HCT116 (cell line): ENCODE results near the gene CERS6. TPM values are rescaled to one million over a fixed set of nuclear protein-coding genes. Genes with fewer than 3 reads are reported as not detected.

Source experiments
- ATAC-seq: fragments of 200-7000 bp; cut with Tn5 transposase; 2 replicates; pipeline ENCODE4 v1.9.1; 2020; ENCODE audit warnings: mild to moderate bottlenecking, moderate library complexity
- BruUV-seq: library from RNA; stranded (reverse); fragments of 400-500 nt; replicated peaks from 2 replicates; lab custom pipeline; 2021; lab: Mats Ljungman, UMichigan
- CTCF ChIA-PET: fragments of 300-600 bp; sonication (Branson Sonifier 250); formaldehyde crosslinking; loops from one replicate; lab custom pipeline; 2021; ENCODE audit warnings: antibody characterized with exemption; lab: Charles Lee
- POLR2A ChIA-PET: fragments of 300-600, 350-600 bp; sonication (Branson Sonifier 250); formaldehyde crosslinking; loops from one replicate; lab custom pipeline; 2021; ENCODE audit warnings: antibody characterized with exemption; lab: Charles Lee
- RAD21 ChIA-PET, 2 experiments: fragments of 300-600 bp; sonication (Branson Sonifier 250); formaldehyde crosslinking; loops; one replicate each; lab custom pipeline; 2023; ENCODE audit warnings: low total read pairs in 2 of 2; ENCODE audit not compliant: uncharacterized antibody in 2 of 2, unreplicated experiment in 2 of 2, low non-redundant PET in 1 of 2; lab: Charles Lee
- DNase-seq: peaks from one replicate; pipeline ENCODE4 v3.0.0-alpha.2; 2010; ENCODE audit warnings: low read depth, low spot score
- H2AFZ ChIP-seq: fragments of 200-600 bp; shearing (Covaris generic), sonication (generic); 2 replicates; pipeline ENCODE4 v1.6.1; 2017; ENCODE audit warnings: low read depth, mixed run types, mixed read lengths, antibody characterized with exemption, low read length; ENCODE audit not compliant: poor library complexity, severe bottlenecking
- H3K27ac ChIP-seq: 2 replicates; pipeline ENCODE4 v1.5.1; 2012; ENCODE audit warnings: low read depth, low read length
- H3K27me3 ChIP-seq: fragments of 200-600 bp; sonication (generic); 2 replicates; pipeline ENCODE4 v1.6.1; 2016; ENCODE audit warnings: mixed run types, low read length, mixed read lengths; ENCODE audit not compliant: insufficient read depth
- H3K36me3 ChIP-seq, 2 experiments: fragments of 200-500 bp in 1 of 2; fragments of 200-600 bp in 1 of 2; sonication (Bioruptor generic) in 1 of 2; sonication (generic) in 1 of 2; 2 replicates each; pipeline versions ENCODE4 v1.5.1 to v1.6.1; 2014 to 2016; ENCODE audit warnings: low read length in 2 of 2, inconsistent platforms in 1 of 2, mixed read lengths in 1 of 2, mixed run types in 1 of 2; ENCODE audit not compliant: insufficient read depth in 2 of 2, control insufficient read depth in 1 of 2
- H3K4me1 ChIP-seq, 2 experiments: fragments of 200-600 bp in 1 of 2; sonication (generic) in 1 of 2; 2 replicates each; pipeline versions ENCODE4 v1.5.1 to v1.6.1; 2012 to 2017; ENCODE audit warnings: low read length in 2 of 2, inconsistent platforms in 1 of 2, mild to moderate bottlenecking in 1 of 2, mixed read lengths in 1 of 2, mixed run types in 1 of 2, moderate library complexity in 1 of 2; ENCODE audit not compliant: insufficient read depth in 2 of 2, control insufficient read depth in 1 of 2
- H3K4me2 ChIP-seq: fragments of 200-600 bp; sonication (generic); 2 replicates; pipeline ENCODE4 v1.6.1; 2017; ENCODE audit warnings: mixed run types, low read length, mixed read lengths
- H3K4me3 ChIP-seq, 2 experiments: fragments of 200-600 bp in 1 of 2; sonication (generic) in 1 of 2; replicated peaks in 1 of 2; 2 replicates each; pipeline ENCODE4 v1.5.1; 2011 to 2016; ENCODE audit warnings: low read length in 2 of 2, control low read depth in 1 of 2, low read depth in 1 of 2, mild to moderate bottlenecking in 1 of 2, mixed read lengths in 1 of 2, mixed run types in 1 of 2
- H3K79me2 ChIP-seq: fragments of 200-600 bp; sonication (generic); 2 replicates; pipeline ENCODE4 v1.6.1; 2017; ENCODE audit warnings: mild to moderate bottlenecking, mixed run types, low read length, moderate library complexity, mixed read lengths; ENCODE audit not compliant: insufficient read depth
- H3K9ac ChIP-seq: fragments of 200-600 bp; sonication (generic); 2 replicates; pipeline ENCODE4 v1.6.1; 2016; ENCODE audit warnings: low read length, mixed read lengths
- H3K9me2 ChIP-seq: fragments of 200-600 bp; sonication (generic), shearing (Covaris generic); 2 replicates; pipeline ENCODE4 v1.6.1; 2017; ENCODE audit warnings: mixed run types, mild to moderate bottlenecking, moderate library complexity; ENCODE audit not compliant: insufficient read depth
- H3K9me3 ChIP-seq, 2 experiments: fragments of 200-500 bp in 1 of 2; fragments of 200-600 bp in 1 of 2; sonication (Bioruptor generic) in 1 of 2; sonication (generic) in 1 of 2; 2 replicates each; pipeline ENCODE4 v1.6.1; 2014 to 2017; ENCODE audit warnings: low read length in 2 of 2, mixed read lengths in 2 of 2, inconsistent platforms in 1 of 2, low read depth in 1 of 2, mild to moderate bottlenecking in 1 of 2, mixed run types in 1 of 2, moderate library complexity in 1 of 2; ENCODE audit not compliant: control insufficient read depth in 1 of 2, insufficient read depth in 1 of 2
- H4K20me1 ChIP-seq: fragments of 200-600 bp; sonication (generic), shearing (Covaris generic); 2 replicates; pipeline ENCODE4 v1.6.1; 2017; ENCODE audit warnings: mixed run types, mild to moderate bottlenecking, moderate library complexity; ENCODE audit not compliant: insufficient read depth
- CBX3 ChIP-seq: IDR thresholded peaks from 2 replicates; pipeline ENCODE4 v1.6.1; 2012; ENCODE audit warnings: low read depth
- EGR1 ChIP-seq: IDR thresholded peaks from 2 replicates; pipeline ENCODE4 v1.6.1; 2012; ENCODE audit warnings: low read depth
- ELF1 ChIP-seq: IDR thresholded peaks from 2 replicates; pipeline ENCODE4 v1.6.1; 2012; ENCODE audit warnings: low read depth, borderline replicate concordance
- EZH2 ChIP-seq: fragments of 200-600 bp; sonication (generic); IDR thresholded peaks from 2 replicates; pipeline ENCODE4 v1.6.1; 2017; ENCODE audit warnings: antibody characterized with exemption, mixed run types
- FOSL1 ChIP-seq: IDR thresholded peaks from 2 replicates; pipeline ENCODE4 v1.6.1; 2012; ENCODE audit warnings: low read depth
- POLR2A ChIP-seq: IDR thresholded peaks from 2 replicates; pipeline ENCODE4 v1.7.0; 2011; ENCODE audit warnings: borderline replicate concordance; ENCODE audit not compliant: insufficient read depth, insufficient read length; ENCODE audit errors: extremely low read depth
- POLR2AphosphoS5 ChIP-seq: IDR thresholded peaks from 2 replicates; pipeline ENCODE4 v1.6.1; 2011; ENCODE audit warnings: mild to moderate bottlenecking, low read depth, low read length, moderate library complexity
- RAD21 ChIP-seq: IDR thresholded peaks from 2 replicates; pipeline ENCODE4 v1.6.1; 2012; ENCODE audit warnings: low read depth, mild to moderate bottlenecking
- SIN3A ChIP-seq: IDR thresholded peaks from 2 replicates; pipeline ENCODE4 v1.6.1; 2012; ENCODE audit warnings: low read depth
- SP1 ChIP-seq: IDR thresholded peaks from 2 replicates; pipeline ENCODE4 v1.6.1; 2012; ENCODE audit warnings: low read depth
- SRF ChIP-seq: IDR thresholded peaks from 2 replicates; pipeline ENCODE4 v1.6.1; 2012; ENCODE audit warnings: low read depth
- TCF7L2 ChIP-seq: IDR thresholded peaks from 2 replicates; pipeline ENCODE4 v1.7.0; 2011; ENCODE audit warnings: borderline replicate concordance, inconsistent platforms; ENCODE audit not compliant: insufficient read depth, insufficient read length; ENCODE audit errors: extremely low read depth
- YY1 ChIP-seq: IDR thresholded peaks from 2 replicates; pipeline ENCODE4 v1.6.1; 2011; ENCODE audit warnings: low read length, low read depth, moderate library complexity, mild to moderate bottlenecking; ENCODE audit not compliant: insufficient replicate concordance; ENCODE audit errors: extremely low read depth
- ZFX ChIP-seq: fragments of 450-650 bp; IDR thresholded peaks from 2 replicates; pipeline ENCODE4 v1.6.1; 2017
- intact Hi-C: fragments of 100-400 bp; cut with micrococcal nuclease; formaldehyde crosslinking; loops from 2 replicates; pipeline ENCODE4 v1.10.0; 2022
- total RNA-seq: library from RNA; stranded (reverse); gene quantifications from one replicate; pipeline ENCODE4 v1.2.1, GENCODE V29; 2021; ENCODE audit not compliant: unreplicated experiment
- TF ChIP-seq, protein P1 (sequence below): IDR thresholded peaks from 2 replicates; pipeline ENCODE4 v1.6.1; 2011; ENCODE audit warnings: mild to moderate bottlenecking, low read length, moderate library complexity; ENCODE audit not compliant: insufficient replicate concordance; ENCODE audit errors: extremely low read depth
- TF ChIP-seq, protein P2 (sequence below), 3 experiments: fragments of 200-600 bp in 1 of 3; sonication (generic) in 1 of 3; IDR thresholded peaks in 2 of 3; conservative IDR thresholded peaks in 1 of 3; 2 replicates each; pipeline ENCODE4 v1.5.1; 2012 to 2017; ENCODE audit warnings: low read depth in 2 of 3, low read length in 2 of 3, antibody characterized with exemption in 1 of 3, borderline replicate concordance in 1 of 3, control low read depth in 1 of 3, mild to moderate bottlenecking in 1 of 3, mixed read lengths in 1 of 3, mixed run types in 1 of 3, moderate library complexity in 1 of 3; ENCODE audit not compliant: insufficient read depth in 1 of 3
- TF ChIP-seq, protein P3 (sequence below): IDR thresholded peaks from 2 replicates; pipeline ENCODE4 v1.6.1; 2012
- TF ChIP-seq, protein P4 (sequence below): IDR thresholded peaks from 2 replicates; pipeline ENCODE4 v1.6.1; 2012

CERS6 gene
- total RNA-seq, 1 experiment from 2014 or later, result 37.0 TPM

DNA sequence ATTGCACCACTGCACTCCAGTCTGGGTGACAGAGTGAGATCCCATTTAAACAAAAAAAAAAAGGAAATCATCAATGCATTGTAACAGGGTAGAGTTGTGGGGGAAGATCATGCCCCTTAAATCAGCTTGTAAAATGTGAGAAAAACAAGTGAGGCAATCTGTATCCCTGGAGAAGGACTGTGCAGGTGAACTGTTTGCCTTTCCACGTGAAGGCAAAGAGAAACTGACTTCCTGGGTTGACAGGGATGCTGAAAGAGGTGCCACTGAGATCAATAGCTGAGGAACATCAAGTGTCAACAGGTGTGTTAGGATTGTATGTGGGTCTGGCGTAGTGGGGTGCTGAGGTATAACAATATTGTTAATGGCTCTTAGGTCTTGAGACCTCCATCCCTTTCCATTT, 48.3 kb downstream of the CERS6 start:
- no peaks in the 10 kb centered on the region for H3K9me2 ChIP-seq
- RAD21 ChIA-PET, result no interaction called here
- no peak overlapping the region for H3K9ac ChIP-seq
- POLR2A ChIA-PET, result no interaction called here
- no peaks in the 10 kb centered on the region for H3K4me1 ChIP-seq
- no peak overlapping the region for H3K4me2 ChIP-seq
- TF ChIP-seq EZH2, result no peak
- no peak for TF ChIP-seq RAD21
- TF ChIP-seq, protein P1, sequence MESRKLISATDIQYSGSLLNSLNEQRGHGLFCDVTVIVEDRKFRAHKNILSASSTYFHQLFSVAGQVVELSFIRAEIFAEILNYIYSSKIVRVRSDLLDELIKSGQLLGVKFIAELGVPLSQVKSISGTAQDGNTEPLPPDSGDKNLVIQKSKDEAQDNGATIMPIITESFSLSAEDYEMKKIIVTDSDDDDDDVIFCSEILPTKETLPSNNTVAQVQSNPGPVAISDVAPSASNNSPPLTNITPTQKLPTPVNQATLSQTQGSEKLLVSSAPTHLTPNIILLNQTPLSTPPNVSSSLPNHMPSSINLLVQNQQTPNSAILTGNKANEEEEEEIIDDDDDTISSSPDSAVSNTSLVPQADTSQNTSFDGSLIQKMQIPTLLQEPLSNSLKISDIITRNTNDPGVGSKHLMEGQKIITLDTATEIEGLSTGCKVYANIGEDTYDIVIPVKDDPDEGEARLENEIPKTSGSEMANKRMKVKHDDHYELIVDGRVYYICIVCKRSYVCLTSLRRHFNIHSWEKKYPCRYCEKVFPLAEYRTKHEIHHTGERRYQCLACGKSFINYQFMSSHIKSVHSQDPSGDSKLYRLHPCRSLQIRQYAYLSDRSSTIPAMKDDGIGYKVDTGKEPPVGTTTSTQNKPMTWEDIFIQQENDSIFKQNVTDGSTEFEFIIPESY, result no peak
- TF ChIP-seq POLR2A, result no peak
- TF ChIP-seq ZFX, result no peak
- TF ChIP-seq CBX3, result no peak
- no peak for TF ChIP-seq TCF7L2
- TF ChIP-seq SRF, result no peak
- TF ChIP-seq, protein P2, sequence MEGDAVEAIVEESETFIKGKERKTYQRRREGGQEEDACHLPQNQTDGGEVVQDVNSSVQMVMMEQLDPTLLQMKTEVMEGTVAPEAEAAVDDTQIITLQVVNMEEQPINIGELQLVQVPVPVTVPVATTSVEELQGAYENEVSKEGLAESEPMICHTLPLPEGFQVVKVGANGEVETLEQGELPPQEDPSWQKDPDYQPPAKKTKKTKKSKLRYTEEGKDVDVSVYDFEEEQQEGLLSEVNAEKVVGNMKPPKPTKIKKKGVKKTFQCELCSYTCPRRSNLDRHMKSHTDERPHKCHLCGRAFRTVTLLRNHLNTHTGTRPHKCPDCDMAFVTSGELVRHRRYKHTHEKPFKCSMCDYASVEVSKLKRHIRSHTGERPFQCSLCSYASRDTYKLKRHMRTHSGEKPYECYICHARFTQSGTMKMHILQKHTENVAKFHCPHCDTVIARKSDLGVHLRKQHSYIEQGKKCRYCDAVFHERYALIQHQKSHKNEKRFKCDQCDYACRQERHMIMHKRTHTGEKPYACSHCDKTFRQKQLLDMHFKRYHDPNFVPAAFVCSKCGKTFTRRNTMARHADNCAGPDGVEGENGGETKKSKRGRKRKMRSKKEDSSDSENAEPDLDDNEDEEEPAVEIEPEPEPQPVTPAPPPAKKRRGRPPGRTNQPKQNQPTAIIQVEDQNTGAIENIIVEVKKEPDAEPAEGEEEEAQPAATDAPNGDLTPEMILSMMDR (IDR thresholded peaks at IDR 0.05 in 2 of 3, conservative IDR thresholded peaks at IDR 0.05 in 1 of 3; ENCODE audit: borderline replicate concordance in 1 of 3, insufficient read depth in 1 of 3, low read depth in 2 of 3, low read length in 2 of 3), result no peak
- no peak for TF ChIP-seq POLR2AphosphoS5
- TF ChIP-seq, protein P3, sequence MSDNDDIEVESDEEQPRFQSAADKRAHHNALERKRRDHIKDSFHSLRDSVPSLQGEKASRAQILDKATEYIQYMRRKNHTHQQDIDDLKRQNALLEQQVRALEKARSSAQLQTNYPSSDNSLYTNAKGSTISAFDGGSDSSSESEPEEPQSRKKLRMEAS, result no peak
- TF ChIP-seq FOSL1, result no peak
- TF ChIP-seq ELF1, result no peak
- no peak for TF ChIP-seq YY1
- no peak for TF ChIP-seq SIN3A
- TF ChIP-seq, protein P4, sequence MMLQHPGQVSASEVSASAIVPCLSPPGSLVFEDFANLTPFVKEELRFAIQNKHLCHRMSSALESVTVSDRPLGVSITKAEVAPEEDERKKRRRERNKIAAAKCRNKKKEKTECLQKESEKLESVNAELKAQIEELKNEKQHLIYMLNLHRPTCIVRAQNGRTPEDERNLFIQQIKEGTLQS, result no peak
- TF ChIP-seq SP1, result no peak
- no peak for TF ChIP-seq EGR1
- TF ChIP-seq, all 23 proteins: peak for 0
- Histone ChIP-seq H3K4me3 (no peak overlapping the region), H4K20me1 (no peaks in the 10 kb centered on the region), H3K9me3 (no peaks in the 10 kb centered on the region), H3K79me2 (peaks cover 61% of the 10 kb centered on the region), H3K27me3 (no peaks in the 10 kb centered on the region), H3K36me3 (no peaks in the 10 kb centered on the region), H3K27ac (no peak overlapping the region), H2AFZ (no peak overlapping the region)
- ATAC-seq, result no peak
- no peak for DNase-seq
- CTCF ChIA-PET, result no interaction called here
- intact Hi-C loops, result no loop called here
- no TSS peak for BruUV-seq
